ENCODE measurements around the gene MVK. TPM values are rescaled to one million over a fixed set of nuclear protein-coding genes. Genes with fewer than 3 reads are reported as not detected.

MVK gene
- total and polyA plus RNA-seq, 5 donors = 5.8 to 10.2 (median 7.4) TPM

GRCh38 chr12:109557805-109558204 lies 15.8 kb upstream of the MVK start:
- no peak overlapping the region for H3K4me3 ChIP-seq (ENCODE audit: low read length)
- no peak overlapping the region for H3K27ac ChIP-seq (ENCODE audit: low read length)
- intact Hi-C loops (cut with DNase I) = no loop called here
- H3K9me3 ChIP-seq (ENCODE audit: control insufficient read depth, low read length) = no peaks in the 10 kb centered on the region
- no peaks in the 10 kb centered on the region for H3K27me3 ChIP-seq (ENCODE audit: control insufficient read depth, insufficient read depth)
- ATAC-seq = no peak
- peak in 1 of 3 donors; percentile 35 for DNase-seq
- WGBS = 73% methylated on average over 12 of the region's 12 CpGs
- no peaks in the 10 kb centered on the region for H3K4me1 ChIP-seq (ENCODE audit: control insufficient read depth, insufficient read depth, low read length)

GRCh38 chr12:109558374-109559199 lies 15.0 kb upstream of the MVK start:
- DNase-seq = peak in 1 of 3 donors; percentile 18
- 94% methylated on average over 25 of the region's 25 CpGs for WGBS
- no peaks in the 10 kb centered on the region for H3K4me1 ChIP-seq (ENCODE audit: control insufficient read depth, insufficient read depth, low read length)
- H3K9me3 ChIP-seq (ENCODE audit: control insufficient read depth, low read length) = no peaks in the 10 kb centered on the region
- H3K4me3 ChIP-seq (ENCODE audit: low read length) = no peak overlapping the region
- no peak for ATAC-seq
- H3K27ac ChIP-seq (ENCODE audit: low read length) = no peak overlapping the region
- intact Hi-C loops (cut with DNase I) = no loop called here
- no peaks in the 10 kb centered on the region for H3K27me3 ChIP-seq (ENCODE audit: control insufficient read depth, insufficient read depth)

- DNase-seq (peak in 1 of 3 donors; percentile 31), ATAC-seq (no peak)
- H3K9me3 ChIP-seq (ENCODE audit: control insufficient read depth, low read length) = no peaks in the 10 kb centered on the region
- WGBS = 98% methylated on average over 6 of the region's 6 CpGs
- intact Hi-C loops (cut with DNase I) = no loop called here
- no peak overlapping the region for H3K27ac ChIP-seq (ENCODE audit: low read length)
- H3K4me3 ChIP-seq (ENCODE audit: low read length) = no peak overlapping the region
- H3K4me1 ChIP-seq (ENCODE audit: control insufficient read depth, insufficient read depth, low read length) = no peaks in the 10 kb centered on the region
- H3K27me3 ChIP-seq (ENCODE audit: control insufficient read depth, insufficient read depth) = no peaks in the 10 kb centered on the region
Observed at GRCh38 chr12:109559200-109559505, 14.4 kb upstream of the MVK start.

- Histone ChIP-seq H3K9me3 (ENCODE audit: control insufficient read depth, low read length) (no peaks in the 10 kb centered on the region), H3K27me3 (ENCODE audit: control insufficient read depth, insufficient read depth) (no peaks in the 10 kb centered on the region), H3K4me1 (ENCODE audit: control insufficient read depth, insufficient read depth, low read length) (no peaks in the 10 kb centered on the region), H3K4me3 (ENCODE audit: low read length) (no peak overlapping the region), H3K27ac (ENCODE audit: low read length) (no peak overlapping the region)
- intact Hi-C loops (cut with DNase I) = no loop called here
- DNase-seq = peak in 1 of 3 donors; percentile 46
- no peak for ATAC-seq
- 96% methylated on average over 10 of the region's 10 CpGs for WGBS
Observed at GRCh38 chr12:109559601-109560000, 14.0 kb upstream of the MVK start.

GRCh38 chr12:109560867-109561710 lies 12.5 kb upstream of the MVK start:
- DNase-seq (peak in 1 of 3 donors; percentile 51), ATAC-seq (no peak)
- intact Hi-C loops (cut with DNase I) = no loop called here
- Histone ChIP-seq H3K27ac (ENCODE audit: low read length) (no peak overlapping the region), H3K4me3 (ENCODE audit: low read length) (no peak overlapping the region), H3K9me3 (ENCODE audit: control insufficient read depth, low read length) (no peaks in the 10 kb centered on the region), H3K27me3 (ENCODE audit: control insufficient read depth, insufficient read depth) (no peaks in the 10 kb centered on the region), H3K4me1 (ENCODE audit: control insufficient read depth, insufficient read depth, low read length) (no peaks in the 10 kb centered on the region)
- WGBS = 86% methylated on average over 30 of the region's 30 CpGs

GRCh38 chr12:109561711-109562030 lies 11.9 kb upstream of the MVK start:
- no peaks in the 10 kb centered on the region for H3K27me3 ChIP-seq (ENCODE audit: control insufficient read depth, insufficient read depth)
- intact Hi-C loops (cut with DNase I) = no loop called here

GRCh38 chr12:109562871-109563270 lies 10.7 kb upstream of the MVK start:
- no peaks in the 10 kb centered on the region for H3K27me3 ChIP-seq (ENCODE audit: control insufficient read depth, insufficient read depth)
- DNase-seq = peak in 1 of 3 donors; percentile 40
- no peaks in the 10 kb centered on the region for H3K4me1 ChIP-seq (ENCODE audit: control insufficient read depth, insufficient read depth, low read length)
- 96% methylated on average over 4 of the region's 4 CpGs for whole genome bisulfite sequencing
- H3K9me3 ChIP-seq (ENCODE audit: control insufficient read depth, low read length) = no peaks in the 10 kb centered on the region
- no peak for ATAC-seq
- no peak overlapping the region for H3K4me3 ChIP-seq (ENCODE audit: low read length)
- H3K27ac ChIP-seq (ENCODE audit: low read length) = no peak overlapping the region
- intact Hi-C loops (cut with DNase I) = no loop called here

More at GRCh38 chr12:109561711-109562030, 11.9 kb upstream of the MVK start:
- H3K4me1 ChIP-seq (ENCODE audit: control insufficient read depth, insufficient read depth, low read length) = no peaks in the 10 kb centered on the region
- WGBS = 95% methylated on average over 10 of the region's 10 CpGs
- no peaks in the 10 kb centered on the region for H3K9me3 ChIP-seq (ENCODE audit: control insufficient read depth, low read length)
- H3K27ac ChIP-seq (ENCODE audit: low read length) = no peak overlapping the region
- no peak for DNase-seq
- no peak overlapping the region for H3K4me3 ChIP-seq (ENCODE audit: low read length)
- no peak for ATAC-seq

GRCh38 chr12:109563291-109564284 lies 10.0 kb upstream of the MVK start:
- H3K4me1 ChIP-seq (ENCODE audit: control insufficient read depth, insufficient read depth, low read length) = no peaks in the 10 kb centered on the region
- no peak overlapping the region for H3K4me3 ChIP-seq (ENCODE audit: low read length)
- H3K9me3 ChIP-seq (ENCODE audit: control insufficient read depth, low read length) = no peaks in the 10 kb centered on the region
- H3K27ac ChIP-seq (ENCODE audit: low read length) = peak overlapping the region; percentile 6
- DNase-seq = peak; percentile 46 to 84 (median 79)
- 69% methylated on average over 30 of the region's 30 CpGs for WGBS
- no peaks in the 10 kb centered on the region for H3K27me3 ChIP-seq (ENCODE audit: control insufficient read depth, insufficient read depth)
- intact Hi-C loops (cut with DNase I) = no loop called here
- peak; percentile 69 to 86 for ATAC-seq

- Histone ChIP-seq H3K9me3 (ENCODE audit: control insufficient read depth, low read length) (no peaks in the 10 kb centered on the region), H3K4me3 (ENCODE audit: low read length) (no peak overlapping the region), H3K27ac (ENCODE audit: low read length) (no peak overlapping the region), H3K27me3 (ENCODE audit: control insufficient read depth, insufficient read depth) (no peaks in the 10 kb centered on the region), H3K4me1 (ENCODE audit: control insufficient read depth, insufficient read depth, low read length) (no peaks in the 10 kb centered on the region)
- intact Hi-C loops (cut with DNase I) = no loop called here
- peak in 1 of 3 donors; percentile 16 for DNase-seq
- ATAC-seq = no peak
- 94% methylated on average over 8 of the region's 8 CpGs for WGBS
Observed at GRCh38 chr12:109566424-109566823, 7.2 kb upstream of the MVK start.

- intact Hi-C loops (cut with DNase I) = no loop called here
- WGBS = 89% methylated on average over 10 of the region's 10 CpGs
- no peaks in the 10 kb centered on the region for H3K4me1 ChIP-seq (ENCODE audit: control insufficient read depth, insufficient read depth, low read length)
- ATAC-seq = no peak
- no peak overlapping the region for H3K4me3 ChIP-seq (ENCODE audit: low read length)
- peak in 1 of 3 donors; percentile 11 for DNase-seq
- H3K9me3 ChIP-seq (ENCODE audit: control insufficient read depth, low read length) = no peaks in the 10 kb centered on the region
- H3K27me3 ChIP-seq (ENCODE audit: control insufficient read depth, insufficient read depth) = no peaks in the 10 kb centered on the region
- H3K27ac ChIP-seq (ENCODE audit: low read length) = no peak overlapping the region
Observed at GRCh38 chr12:109567296-109567695, 6.3 kb upstream of the MVK start.
